ENCODE data around the gene PF4V1. TPM values are rescaled to one million over a fixed set of nuclear protein-coding genes. Genes with fewer than 3 reads are reported as not detected.

PF4V1 gene
- polyA plus RNA-seq, 1 donor (not counting 4 experiments of a cell fraction or from before 2014, with no cell fraction given) = not detected

DNA sequence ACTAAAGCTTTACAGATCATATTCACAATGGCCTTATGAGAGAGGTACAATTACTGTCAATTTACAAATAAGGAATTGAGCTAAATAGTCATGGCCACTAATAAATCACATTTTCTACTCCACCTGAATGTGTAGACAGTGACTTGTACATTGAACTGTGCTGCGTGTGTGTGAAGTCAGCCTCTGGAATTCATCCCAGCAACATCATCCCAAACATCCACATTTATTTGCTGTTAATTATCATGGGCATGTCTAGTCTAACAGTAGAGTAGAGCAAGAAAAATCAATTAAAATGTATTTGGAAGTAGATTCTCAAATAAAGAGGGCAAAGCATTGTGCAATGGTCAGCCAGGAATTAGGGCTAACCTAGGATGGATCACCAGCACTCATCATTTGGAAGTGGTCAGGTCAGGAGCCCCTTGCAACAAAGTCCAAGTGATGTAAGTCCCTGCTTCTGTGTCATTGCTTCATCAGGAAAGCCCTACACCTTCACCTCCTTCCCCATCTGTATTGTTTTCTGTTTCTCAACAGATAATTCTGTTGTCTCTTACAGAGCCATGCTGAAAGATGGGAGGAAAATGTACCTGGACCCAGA lies 4.8 kb upstream of the PF4V1 start:
- H3K27ac ChIP-seq (ENCODE audit: control insufficient read depth, insufficient read depth, low read length) = no peak overlapping the region
- no peaks in the 10 kb centered on the region for H3K9me1 ChIP-seq (ENCODE audit: control insufficient read depth, extremely low read depth, insufficient read depth, low read length)
- no peaks in the 10 kb centered on the region for H3K36me3 ChIP-seq (ENCODE audit: control insufficient read depth in 2 of 2, extremely low read depth in 1 of 2, insufficient read depth in 2 of 2, low read length in 2 of 2)
- H3K4me3 ChIP-seq (ENCODE audit: control insufficient read depth in 2 of 3, extremely low read depth in 1 of 3, insufficient read depth in 2 of 3, low read depth in 1 of 3, low read length in 3 of 3) = no peak overlapping the region
- H3K9ac ChIP-seq (ENCODE audit: control insufficient read depth, extremely low read depth, insufficient read depth, low read length) = no peak overlapping the region
- no peaks in the 10 kb centered on the region for H3K9me3 ChIP-seq (ENCODE audit: control insufficient read depth, low read depth, low read length)
- dilution Hi-C loops (cut with MboI; ENCODE audit: extremely low pct_ligation_motif_present, low sequenced_read_pairs) = no loop called here
- peaks cover 3% of the 10 kb centered on the region for H3K27me3 ChIP-seq (ENCODE audit: control insufficient read depth, extremely low read depth, insufficient read depth, low read length)
- FAIRE-seq (no peak), DNase-seq (ENCODE audit: low read depth, low spot score) (no peak)
- no peaks in the 10 kb centered on the region for H4K20me1 ChIP-seq (ENCODE audit: control insufficient read depth, extremely low read depth, insufficient read depth, low read length)
- no peak overlapping the region for H3K4me2 ChIP-seq (ENCODE audit: control insufficient read depth, extremely low read depth, insufficient read depth, low read depth, low read length)
- H3K4me1 ChIP-seq (ENCODE audit: control insufficient read depth, extremely low read depth, insufficient read depth, low read length) = peaks cover 20% of the 10 kb centered on the region
- no peak overlapping the region for H2AFZ ChIP-seq (ENCODE audit: control insufficient read depth, low read length)
- TF ChIP-seq EZH2 (IDR thresholded peaks at IDR 0.05; ENCODE audit: low read length) = no peak
- H3K79me2 ChIP-seq (ENCODE audit: control insufficient read depth, insufficient read depth, low read length) = no peaks in the 10 kb centered on the region

DNA sequence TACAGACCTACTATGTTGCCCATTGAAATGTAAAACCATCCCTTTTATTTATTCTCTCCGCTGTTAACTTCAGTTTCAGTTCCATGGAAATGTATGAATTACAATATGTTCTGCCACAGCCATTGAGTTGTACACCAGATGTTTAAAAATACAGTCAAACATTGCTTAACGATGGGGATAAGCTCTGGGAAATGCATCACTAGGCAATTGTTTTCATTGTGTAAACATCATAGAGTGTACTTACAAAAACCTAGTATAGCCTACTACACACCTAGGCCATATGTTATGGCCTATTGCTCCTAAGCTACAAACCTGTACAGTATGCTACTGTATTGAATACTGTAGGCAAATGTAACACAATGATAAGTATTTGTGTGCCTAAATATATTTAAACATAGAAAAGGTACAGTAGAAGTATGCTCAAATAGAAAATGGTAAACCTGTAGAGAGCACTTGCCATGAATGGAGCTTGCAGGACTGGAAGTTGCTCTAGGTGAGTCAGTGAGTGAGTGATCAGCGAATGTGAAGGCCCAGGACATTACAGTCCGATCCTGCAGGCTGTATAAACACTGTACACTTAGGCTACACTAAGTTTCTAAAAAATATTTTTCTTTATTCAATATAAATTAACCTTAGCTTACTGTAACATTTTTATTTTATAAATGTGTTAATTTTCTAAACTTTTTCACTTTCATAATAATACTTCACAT lies 2.7 kb upstream of the PF4V1 start:
- Histone ChIP-seq H2AFZ (ENCODE audit: control insufficient read depth, low read length) (no peak overlapping the region), H3K27me3 (ENCODE audit: control insufficient read depth, extremely low read depth, insufficient read depth, low read length) (peaks cover 8% of the 10 kb centered on the region), H3K4me3 (ENCODE audit: control insufficient read depth in 2 of 3, extremely low read depth in 1 of 3, insufficient read depth in 2 of 3, low read depth in 1 of 3, low read length in 3 of 3) (no peak overlapping the region), H3K9me1 (ENCODE audit: control insufficient read depth, extremely low read depth, insufficient read depth, low read length) (no peaks in the 10 kb centered on the region), H3K4me2 (ENCODE audit: control insufficient read depth, extremely low read depth, insufficient read depth, low read depth, low read length) (no peak overlapping the region), H3K9ac (ENCODE audit: control insufficient read depth, extremely low read depth, insufficient read depth, low read length) (no peak overlapping the region), H4K20me1 (ENCODE audit: control insufficient read depth, extremely low read depth, insufficient read depth, low read length) (no peaks in the 10 kb centered on the region), H3K27ac (ENCODE audit: control insufficient read depth, insufficient read depth, low read length) (no peak overlapping the region), H3K4me1 (ENCODE audit: control insufficient read depth, extremely low read depth, insufficient read depth, low read length) (peaks cover 9% of the 10 kb centered on the region), H3K36me3 (ENCODE audit: control insufficient read depth in 2 of 2, extremely low read depth in 1 of 2, insufficient read depth in 2 of 2, low read length in 2 of 2) (no peaks in the 10 kb centered on the region), H3K9me3 (ENCODE audit: control insufficient read depth, low read depth, low read length) (no peaks in the 10 kb centered on the region), H3K79me2 (ENCODE audit: control insufficient read depth, insufficient read depth, low read length) (no peaks in the 10 kb centered on the region)
- TF ChIP-seq EZH2 (IDR thresholded peaks at IDR 0.05; ENCODE audit: low read length) = no peak
- TF ChIP-seq, protein P1, sequence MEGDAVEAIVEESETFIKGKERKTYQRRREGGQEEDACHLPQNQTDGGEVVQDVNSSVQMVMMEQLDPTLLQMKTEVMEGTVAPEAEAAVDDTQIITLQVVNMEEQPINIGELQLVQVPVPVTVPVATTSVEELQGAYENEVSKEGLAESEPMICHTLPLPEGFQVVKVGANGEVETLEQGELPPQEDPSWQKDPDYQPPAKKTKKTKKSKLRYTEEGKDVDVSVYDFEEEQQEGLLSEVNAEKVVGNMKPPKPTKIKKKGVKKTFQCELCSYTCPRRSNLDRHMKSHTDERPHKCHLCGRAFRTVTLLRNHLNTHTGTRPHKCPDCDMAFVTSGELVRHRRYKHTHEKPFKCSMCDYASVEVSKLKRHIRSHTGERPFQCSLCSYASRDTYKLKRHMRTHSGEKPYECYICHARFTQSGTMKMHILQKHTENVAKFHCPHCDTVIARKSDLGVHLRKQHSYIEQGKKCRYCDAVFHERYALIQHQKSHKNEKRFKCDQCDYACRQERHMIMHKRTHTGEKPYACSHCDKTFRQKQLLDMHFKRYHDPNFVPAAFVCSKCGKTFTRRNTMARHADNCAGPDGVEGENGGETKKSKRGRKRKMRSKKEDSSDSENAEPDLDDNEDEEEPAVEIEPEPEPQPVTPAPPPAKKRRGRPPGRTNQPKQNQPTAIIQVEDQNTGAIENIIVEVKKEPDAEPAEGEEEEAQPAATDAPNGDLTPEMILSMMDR (optimal IDR thresholded peaks at IDR 0.05 in 1 of 3, IDR thresholded peaks at IDR 0.05 in 1 of 3, conservative IDR thresholded peaks at IDR 0.05 in 1 of 3; ENCODE audit: extremely low read depth in 1 of 3, insufficient read depth in 2 of 3, low read length in 3 of 3) = no peak
- FAIRE-seq (no peak), DNase-seq (ENCODE audit: low read depth, low spot score) (no peak)
- dilution Hi-C loops (cut with MboI; ENCODE audit: extremely low pct_ligation_motif_present, low sequenced_read_pairs) = no loop called here
